NCI-H524 (cell line): ENCODE data around the gene GPC3.

Experiments
- DNase-seq, 2 experiments: peaks; one replicate each; lab custom pipeline; 2025; lab: John Stamatoyannopoulos, UW

GPC3 gene

DNA sequence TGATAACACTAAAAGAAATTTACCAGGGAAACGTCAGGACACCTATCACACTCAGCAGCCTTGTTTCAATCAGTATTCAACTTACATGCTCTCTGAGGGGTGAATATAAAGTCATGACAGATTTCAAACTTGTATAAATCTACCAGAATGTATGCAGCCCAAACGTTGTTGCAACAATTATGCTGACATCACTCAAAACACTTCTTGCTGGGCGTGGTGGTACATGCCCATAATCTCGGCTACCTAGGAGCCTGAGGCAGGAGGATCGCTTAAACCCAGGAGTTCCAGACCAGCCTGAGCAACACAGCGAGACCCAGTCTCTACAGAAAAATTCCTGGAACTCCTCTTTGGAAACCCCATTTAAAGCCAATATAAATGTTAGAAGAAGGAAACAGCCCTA lies 303.5 kb downstream of the GPC3 start:
- DNase-seq: no peak

DNA sequence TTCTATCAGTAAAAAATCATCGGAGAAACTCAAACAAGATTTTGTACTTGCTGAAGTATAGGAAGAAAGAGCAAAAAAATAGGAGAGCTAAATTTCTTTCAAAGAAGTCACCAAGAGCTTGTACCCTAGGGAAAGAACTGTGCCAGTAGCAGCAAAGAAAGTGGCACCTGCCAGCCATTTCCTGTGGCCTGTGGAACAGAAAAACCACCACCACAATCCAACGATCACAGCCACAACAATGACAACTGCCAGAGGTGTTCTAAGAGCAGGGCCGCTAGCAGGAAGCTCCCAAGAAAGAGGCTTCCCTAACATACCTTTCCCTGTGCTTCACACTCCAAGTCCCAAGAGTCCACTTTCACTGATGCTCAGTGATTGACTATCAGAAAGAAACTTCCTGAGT lies 304.0 kb downstream of the GPC3 start:
- no peak for DNase-seq

DNA sequence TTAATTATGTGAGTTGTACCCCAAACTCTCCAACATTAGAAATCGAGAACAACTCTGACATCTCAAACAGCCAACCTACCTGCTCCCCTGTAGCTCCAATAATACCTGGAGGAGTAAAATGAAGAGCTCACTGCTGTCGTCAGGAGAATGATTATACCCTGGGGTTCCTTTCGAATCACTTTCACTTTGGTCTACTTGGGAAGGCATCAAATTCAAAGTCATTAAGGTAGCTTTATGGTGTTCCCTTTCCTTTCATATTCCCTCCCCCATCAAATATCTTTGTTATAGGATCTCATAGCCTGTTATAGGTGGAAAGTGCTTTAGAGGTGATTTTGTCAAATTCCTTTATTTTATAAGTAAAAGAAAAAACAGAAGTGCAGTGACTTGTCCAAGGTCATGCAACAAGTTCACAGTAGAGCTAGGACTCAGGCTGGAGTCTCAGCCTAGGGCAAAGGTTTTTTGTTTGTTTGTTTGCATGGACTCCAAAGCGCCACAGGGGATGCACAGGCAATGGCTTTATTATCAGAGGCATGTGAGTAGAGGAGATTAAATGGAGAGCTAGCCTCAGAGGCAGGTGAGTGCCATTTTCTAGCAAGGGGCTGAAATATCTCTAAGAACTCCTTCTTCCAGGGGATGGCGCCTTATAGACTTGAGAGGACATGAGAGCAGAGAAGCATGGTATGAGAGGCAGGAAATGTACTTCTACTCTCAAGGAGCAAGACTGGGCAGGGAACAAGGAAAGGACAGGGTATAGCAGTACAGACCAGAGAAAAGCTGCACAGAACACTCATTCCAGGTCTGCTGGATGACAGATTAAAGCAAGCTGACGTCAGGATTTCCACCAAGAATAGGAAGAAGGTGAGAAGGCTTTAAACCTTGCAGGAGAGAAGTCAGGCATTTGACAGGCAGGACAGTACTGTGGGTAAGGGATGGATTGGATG lies 308.0 kb downstream of the GPC3 start:
- no peak for DNase-seq

- no peak for DNase-seq
These were observed 308.9 kb downstream of the GPC3 start for GRCh38 chrX:133676344-133677122.

DNA sequence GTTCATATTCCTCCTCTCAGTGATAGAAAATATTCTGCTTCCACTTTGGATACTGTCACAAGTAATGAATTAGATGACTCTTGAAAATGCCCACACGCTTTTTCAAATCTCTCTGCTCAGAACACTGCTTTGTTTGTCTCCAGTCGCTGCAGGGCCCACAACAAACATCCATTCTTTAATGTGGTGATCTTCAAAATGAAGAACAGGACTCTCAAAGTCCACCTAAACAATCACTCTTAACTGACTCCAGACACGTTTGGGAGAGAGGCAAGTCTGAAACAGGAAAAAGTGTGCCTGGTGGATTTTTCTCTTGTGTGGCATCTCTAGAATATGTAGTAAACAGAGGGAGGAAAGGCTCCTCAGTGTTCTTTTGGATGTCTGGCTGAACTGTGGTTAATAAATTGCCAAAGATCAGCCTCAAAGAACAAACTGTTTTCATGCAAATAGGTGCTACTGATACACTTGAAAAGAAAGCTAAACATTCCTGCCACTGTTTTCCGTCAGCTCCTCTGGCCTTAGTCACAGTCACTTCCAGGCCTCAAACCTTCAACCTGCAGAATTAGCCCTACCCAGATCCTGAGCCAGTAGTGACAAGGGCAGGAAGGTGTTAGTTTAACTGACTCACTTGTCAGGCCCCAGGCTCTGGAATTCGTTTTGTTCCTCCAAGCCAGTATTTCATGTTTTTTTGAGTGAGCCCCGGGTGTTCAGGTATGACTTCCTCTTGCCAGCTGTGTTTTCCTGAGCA lies 310.5 kb downstream of the GPC3 start:
- no peak for DNase-seq

DNA sequence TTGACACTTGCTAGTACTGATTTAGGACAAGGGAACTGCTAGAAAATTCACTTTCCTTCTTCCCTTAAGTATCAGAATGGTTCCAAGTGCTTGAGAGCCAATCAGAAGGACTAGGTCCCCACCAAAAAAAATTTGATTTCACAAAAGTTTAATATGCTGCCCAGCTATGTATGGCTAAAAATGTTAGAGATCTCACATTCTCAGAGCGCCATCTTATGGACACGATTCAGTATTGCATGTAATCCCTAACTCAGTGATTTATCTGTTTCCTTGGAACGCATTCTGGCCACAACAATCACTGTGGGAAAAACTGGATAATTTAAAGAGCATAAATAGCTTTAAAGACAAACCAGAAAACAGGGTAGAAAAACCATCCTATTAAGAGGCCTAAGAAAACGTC lies 315.0 kb downstream of the GPC3 start:
- peak; percentile 13 to 52 for DNase-seq

DNA sequence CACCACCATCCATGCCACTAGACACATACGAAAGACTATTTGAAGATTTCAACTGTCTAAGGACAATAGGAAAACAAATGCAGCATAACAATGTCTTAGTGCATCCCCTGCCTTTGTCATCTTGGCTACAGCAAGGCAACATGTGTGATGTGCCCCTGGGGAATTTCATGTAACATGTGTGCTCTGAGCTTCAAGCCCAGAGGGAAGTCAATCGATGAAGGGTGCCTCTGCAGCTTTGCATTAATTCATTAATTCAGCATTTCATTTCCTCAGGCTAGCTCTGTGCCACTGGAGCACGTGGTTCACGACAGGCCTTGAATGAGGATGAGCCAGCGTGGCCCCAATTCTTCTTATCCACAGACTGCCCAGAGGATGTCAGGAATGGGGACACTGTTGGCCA lies 316.2 kb downstream of the GPC3 start:
- DNase-seq: peak in 1 of 2 experiments; percentile 12

GRCh38 chrX:133668225-133668931 lies 317.0 kb downstream of the GPC3 start:
- no peak for DNase-seq

DNA sequence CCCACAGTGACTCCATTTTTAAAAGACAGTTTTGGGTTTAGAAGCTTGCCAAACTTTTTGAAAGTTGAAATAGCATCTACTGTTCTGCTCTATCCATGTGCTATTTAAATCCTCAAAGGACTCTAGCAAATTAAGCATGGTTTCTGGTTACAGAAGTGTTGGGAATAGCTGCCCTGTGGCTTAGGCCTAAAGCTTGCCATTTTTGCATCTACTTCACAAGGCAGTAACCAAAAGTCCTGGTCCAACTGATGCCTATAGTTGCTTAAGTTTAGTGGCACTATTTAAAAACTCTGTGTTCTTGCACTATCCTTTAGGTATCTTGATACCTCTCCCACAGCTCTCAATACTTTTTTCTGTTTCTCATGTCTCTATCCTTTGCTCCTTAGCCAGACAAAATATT lies 319.1 kb downstream of the GPC3 start:
- peak in 1 of 2 experiments; percentile 18 for DNase-seq

DNA sequence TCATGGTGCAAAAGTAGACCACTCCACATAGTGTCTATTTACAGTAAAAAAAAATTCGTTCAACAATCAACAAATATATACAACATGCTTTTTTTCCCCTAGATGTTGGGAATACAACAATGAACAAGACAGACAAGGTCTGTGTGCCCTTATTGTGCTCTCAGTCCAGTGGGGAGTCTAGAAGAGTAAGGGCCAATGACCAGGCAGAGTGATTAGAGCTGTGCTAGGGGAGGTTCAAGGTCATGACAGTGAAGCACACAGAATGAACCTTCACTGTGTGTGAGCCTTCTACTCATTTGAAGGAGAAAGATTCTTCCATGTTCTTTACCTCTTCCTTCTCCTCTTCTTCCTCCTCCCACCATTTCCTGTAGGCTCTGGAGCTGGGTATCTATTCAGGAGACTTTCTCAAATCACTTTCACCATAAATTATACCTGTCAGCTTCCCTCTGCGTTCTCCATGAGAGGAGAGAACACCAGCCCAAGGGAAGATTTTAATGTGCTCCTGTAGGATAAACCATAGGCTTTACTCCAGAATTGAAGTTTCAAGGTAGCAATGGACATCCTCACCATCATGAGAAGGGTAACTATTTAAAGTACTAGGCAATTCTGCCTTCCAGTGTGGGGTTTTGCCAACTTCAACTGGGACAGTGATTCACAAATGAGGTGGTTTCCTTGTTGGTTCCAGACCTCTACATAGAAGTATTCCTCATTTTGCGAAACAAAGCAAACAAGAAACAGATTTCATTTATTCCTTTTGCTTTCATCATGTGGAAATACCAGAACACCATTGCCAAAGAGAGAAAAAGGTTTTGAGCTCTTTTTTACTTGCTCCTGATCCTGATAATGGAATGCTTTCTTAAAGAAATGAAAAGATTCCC lies 323.2 kb downstream of the GPC3 start:
- DNase-seq: no peak

DNA sequence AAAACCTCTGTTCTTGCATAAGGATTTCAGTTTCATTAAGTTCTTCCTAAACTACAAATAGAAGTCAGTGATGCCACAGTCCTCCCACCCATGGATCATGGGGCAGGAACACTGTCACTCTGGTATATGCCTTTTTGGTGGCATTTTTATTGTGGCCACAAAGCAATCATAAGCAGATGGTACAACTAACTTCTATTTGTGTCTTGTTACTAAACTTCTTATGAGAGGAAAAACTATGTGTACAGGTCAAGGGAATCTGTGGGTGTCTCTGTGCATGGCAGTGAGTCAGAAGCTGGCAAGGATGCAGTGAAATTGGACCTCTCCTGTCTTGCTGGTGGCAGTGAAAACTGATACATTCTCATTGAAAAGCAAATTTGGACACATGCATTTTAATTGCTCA lies 325.1 kb downstream of the GPC3 start:
- DNase-seq: no peak

DNA sequence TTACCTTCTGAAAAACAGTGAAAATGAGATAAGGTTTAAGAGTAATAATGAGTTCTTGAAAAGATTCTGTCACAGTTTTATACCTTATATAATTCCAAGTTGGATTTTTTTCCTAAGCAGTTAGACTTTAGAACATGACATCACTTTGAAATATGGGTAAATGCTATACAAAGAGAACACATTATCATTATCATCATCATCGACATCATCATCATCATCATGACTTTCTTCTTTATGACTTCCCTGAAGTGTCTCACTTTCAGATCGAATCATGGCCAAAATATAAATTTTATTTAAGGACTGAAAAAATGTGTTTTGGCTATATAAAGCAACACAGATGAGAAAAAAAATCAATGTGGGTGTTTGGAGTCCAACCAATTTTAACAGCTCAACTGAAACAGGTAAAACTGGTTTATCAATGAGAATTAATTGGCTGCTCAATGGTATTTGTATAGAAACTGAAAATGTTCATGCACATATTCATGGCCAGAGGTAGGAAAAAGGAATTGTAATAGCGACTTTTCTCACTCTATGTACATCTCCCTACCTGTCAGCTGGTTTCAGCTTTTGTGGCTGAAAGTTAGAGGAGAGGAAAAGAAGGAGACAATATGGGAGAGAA lies 327.0 kb downstream of the GPC3 start:
- no peak for DNase-seq

DNA sequence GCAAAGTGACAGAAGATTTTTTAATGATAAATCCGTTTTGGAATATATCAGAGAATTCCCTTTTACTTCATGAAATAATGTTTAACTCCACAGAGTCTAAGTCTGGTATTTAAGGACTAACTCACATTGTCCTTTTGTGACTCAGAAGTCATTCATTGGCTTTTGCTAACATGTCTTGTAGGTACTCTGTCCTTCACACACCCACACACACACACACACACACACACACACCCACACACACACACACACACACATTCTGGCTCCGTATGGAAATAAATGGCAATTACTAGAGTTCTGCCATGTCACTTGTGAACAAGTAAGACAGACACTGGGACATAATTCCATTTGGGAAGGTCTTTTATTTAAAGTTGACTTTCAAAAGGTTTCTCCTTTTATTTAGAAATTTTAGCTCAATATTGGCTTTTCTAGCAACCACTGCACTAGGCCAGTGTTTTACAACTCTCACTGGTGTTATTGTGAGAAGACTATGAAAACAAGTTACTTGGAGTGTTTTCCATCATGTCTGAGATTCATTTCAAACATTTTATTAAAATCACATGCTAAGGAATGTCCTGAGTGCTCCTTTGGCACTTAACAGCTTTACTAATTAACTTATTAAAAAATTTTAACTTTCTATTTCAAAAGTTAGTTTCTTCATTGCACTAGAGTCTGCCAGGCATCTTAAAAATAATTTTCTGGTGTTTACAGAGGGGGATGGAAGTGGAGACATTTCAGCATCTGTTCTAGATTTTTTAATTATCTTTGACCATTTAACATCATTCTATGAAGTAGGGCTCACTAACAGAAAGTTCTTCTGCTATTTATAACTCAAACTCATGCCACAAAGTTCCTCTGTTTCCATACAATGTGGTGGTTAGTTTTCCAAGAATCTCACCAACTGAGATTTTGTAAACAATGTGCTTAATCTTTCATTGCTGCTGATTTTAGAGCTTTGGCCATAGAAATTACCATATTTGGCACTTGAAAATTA lies 329.8 kb downstream of the GPC3 start:
- DNase-seq: no peak

- DNase-seq: no peak
These were observed 330.6 kb downstream of the GPC3 start for GRCh38 chrX:133654811-133655210.

- DNase-seq: no peak
These were observed 332.0 kb downstream of the GPC3 start for GRCh38 chrX:133653358-133653757.

DNA sequence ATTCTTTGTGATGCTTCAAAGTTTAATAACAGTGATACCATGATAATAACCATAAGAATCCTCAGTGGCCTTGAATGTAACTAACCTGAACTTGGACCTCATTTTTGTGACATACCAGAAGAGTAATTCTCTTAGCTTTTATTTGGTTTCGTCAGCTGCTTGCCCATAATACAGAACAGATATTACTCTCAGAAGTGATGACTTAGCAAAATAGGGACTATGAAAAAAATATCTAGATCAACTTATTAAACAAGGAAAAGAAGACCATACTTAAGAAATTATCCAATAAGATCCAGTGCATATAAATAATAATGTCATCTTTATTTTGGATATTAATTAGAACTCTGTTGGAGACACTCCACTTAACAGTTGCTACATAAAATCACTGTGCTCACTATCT lies 333.2 kb downstream of the GPC3 start:
- DNase-seq: no peak

GRCh38 chrX:133650239-133650638 lies 335.2 kb downstream of the GPC3 start:
- DNase-seq: no peak

GRCh38 chrX:133649651-133650050 lies 335.7 kb downstream of the GPC3 start:
- DNase-seq: no peak

DNA sequence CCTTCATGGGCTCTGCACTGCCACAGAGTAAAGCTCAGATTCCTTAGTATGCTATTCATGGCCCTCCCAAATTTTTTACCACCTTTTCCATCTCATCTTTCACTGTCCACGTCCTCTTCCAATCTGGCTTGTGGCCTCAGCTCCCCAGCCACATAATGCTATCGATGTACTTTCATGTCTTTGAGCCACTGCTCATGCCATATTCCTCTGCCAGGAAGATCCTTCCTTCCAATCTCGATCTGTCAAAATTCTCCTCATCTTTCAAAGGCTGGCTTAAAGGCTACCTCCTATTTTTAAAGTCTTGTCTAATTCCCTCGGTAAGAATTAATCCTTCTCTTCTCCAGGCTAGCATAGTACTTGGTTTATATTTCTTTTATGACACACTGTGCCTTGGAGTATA lies 336.8 kb downstream of the GPC3 start:
- no peak for DNase-seq
